Gastroesophageal sphincter (tissue), 3 donors: ENCODE measurements around the gene GATA5.

Source experiments
- EP300 ChIP-seq: sonication (generic); formaldehyde crosslinking; IDR thresholded peaks from one replicate; pipeline ENCODE4 v1.6.1; 2017; ENCODE audit warnings: antibody characterized with exemption, mild to moderate bottlenecking
- POLR2A ChIP-seq, 2 donors: fragments of 450-650 bp; IDR thresholded peaks; one replicate each; pipeline ENCODE4 v1.6.1; 2017; ENCODE audit warnings: antibody characterized with exemption in 2 of 2, mild to moderate bottlenecking in 2 of 2, moderate library complexity in 1 of 2
- POLR2AphosphoS5 ChIP-seq: sonication (generic); formaldehyde crosslinking; IDR thresholded peaks from one replicate; pipeline ENCODE4 v1.6.1; 2017; ENCODE audit warnings: antibody characterized with exemption
- TF ChIP-seq, protein P1 (sequence below), 4 experiments: fragments of 200-600 bp in 2 of 4; fragments of 450-650 bp in 2 of 4; sonication (generic) in 1 of 4; IDR thresholded peaks; one replicate each; pipeline ENCODE4 v1.5.1; 2017 to 2019; ENCODE audit warnings: antibody characterized with exemption in 4 of 4, mild to moderate bottlenecking in 2 of 4, moderate library complexity in 2 of 4

DNA sequence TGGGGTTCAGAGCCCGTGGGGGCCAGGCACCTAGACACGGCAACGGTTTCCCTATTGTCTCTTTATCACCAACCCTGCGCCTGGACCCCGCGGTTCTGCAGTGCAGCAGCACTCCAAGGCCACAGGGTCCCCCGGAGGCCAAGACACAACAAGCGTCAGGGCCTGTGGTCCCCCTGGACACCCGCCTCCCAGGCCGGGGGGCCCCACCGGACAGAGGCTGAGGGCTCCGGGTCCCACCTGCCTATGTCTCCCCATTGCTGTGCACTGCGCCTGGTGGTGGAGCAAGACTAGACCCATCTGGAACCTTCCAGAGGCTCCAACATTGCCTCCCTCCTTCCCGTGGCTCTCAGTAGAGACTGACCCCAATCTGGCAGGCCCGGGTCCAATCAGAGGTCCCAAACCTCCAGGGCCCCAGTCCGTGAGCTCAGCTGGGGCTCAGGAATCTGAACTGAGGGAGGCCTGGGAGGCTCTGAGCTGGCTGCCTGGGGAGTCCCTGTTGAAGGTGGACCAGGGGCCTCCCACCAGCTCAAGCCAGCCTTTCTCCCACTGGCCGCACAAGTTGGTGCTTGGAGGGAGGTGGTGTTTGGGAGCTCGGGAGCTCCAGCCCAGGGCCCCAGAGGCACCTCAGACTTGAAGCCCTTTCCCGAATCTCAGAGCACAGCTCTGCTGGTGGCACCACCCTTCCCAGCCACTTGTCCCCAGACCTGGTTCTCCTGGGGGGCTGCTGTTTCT is 8.8 kb downstream of the GATA5 start:
- TF ChIP-seq POLR2A (IDR thresholded peaks at IDR 0.05) (no peak), POLR2AphosphoS5 (no peak), EP300 (no peak)
- TF ChIP-seq, protein P1, sequence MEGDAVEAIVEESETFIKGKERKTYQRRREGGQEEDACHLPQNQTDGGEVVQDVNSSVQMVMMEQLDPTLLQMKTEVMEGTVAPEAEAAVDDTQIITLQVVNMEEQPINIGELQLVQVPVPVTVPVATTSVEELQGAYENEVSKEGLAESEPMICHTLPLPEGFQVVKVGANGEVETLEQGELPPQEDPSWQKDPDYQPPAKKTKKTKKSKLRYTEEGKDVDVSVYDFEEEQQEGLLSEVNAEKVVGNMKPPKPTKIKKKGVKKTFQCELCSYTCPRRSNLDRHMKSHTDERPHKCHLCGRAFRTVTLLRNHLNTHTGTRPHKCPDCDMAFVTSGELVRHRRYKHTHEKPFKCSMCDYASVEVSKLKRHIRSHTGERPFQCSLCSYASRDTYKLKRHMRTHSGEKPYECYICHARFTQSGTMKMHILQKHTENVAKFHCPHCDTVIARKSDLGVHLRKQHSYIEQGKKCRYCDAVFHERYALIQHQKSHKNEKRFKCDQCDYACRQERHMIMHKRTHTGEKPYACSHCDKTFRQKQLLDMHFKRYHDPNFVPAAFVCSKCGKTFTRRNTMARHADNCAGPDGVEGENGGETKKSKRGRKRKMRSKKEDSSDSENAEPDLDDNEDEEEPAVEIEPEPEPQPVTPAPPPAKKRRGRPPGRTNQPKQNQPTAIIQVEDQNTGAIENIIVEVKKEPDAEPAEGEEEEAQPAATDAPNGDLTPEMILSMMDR (IDR thresholded peaks at IDR 0.05), result no peak
